ENCODE results near the gene CDAN1. TPM values are rescaled to one million over a fixed set of nuclear protein-coding genes. Genes with fewer than 3 reads are reported as not detected.

Gene CDAN1
- total RNA-seq, 1 donor from 2014 or later = 36.8 TPM

DNA sequence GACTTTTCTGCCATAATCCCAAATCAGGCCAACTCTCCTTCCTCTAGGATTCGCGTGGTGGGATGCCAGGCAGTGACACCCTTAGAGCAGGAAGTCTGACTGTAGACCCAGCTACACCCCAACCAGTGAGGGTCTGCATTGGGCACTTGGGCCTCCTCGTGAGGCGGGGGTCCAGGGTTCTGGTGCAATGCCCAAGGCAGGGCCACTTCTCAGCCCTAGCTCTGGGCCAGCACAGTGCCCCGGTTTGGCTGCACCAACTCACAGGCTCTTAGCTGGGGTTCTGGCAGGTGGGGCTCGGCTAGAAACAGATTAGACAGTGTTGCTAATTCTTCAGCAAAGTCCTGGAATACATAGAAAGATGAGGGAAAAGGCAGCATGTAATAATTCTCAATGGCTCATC lies 12.7 kb downstream of the CDAN1 start:
- H3K27ac Mint-ChIP-seq = no peak overlapping the region
- no peaks in the 10 kb centered on the region for H3K27me3 Mint-ChIP-seq (ENCODE audit: low read depth)
- H3K36me3 Mint-ChIP-seq = peaks cover 21% of the 10 kb centered on the region
- no peaks in the 10 kb centered on the region for H3K9me3 Mint-ChIP-seq
- H3K4me1 Mint-ChIP-seq = peaks cover 5% of the 10 kb centered on the region
- no peak overlapping the region for H3K4me3 Mint-ChIP-seq
- TF ChIP-seq, protein P1, sequence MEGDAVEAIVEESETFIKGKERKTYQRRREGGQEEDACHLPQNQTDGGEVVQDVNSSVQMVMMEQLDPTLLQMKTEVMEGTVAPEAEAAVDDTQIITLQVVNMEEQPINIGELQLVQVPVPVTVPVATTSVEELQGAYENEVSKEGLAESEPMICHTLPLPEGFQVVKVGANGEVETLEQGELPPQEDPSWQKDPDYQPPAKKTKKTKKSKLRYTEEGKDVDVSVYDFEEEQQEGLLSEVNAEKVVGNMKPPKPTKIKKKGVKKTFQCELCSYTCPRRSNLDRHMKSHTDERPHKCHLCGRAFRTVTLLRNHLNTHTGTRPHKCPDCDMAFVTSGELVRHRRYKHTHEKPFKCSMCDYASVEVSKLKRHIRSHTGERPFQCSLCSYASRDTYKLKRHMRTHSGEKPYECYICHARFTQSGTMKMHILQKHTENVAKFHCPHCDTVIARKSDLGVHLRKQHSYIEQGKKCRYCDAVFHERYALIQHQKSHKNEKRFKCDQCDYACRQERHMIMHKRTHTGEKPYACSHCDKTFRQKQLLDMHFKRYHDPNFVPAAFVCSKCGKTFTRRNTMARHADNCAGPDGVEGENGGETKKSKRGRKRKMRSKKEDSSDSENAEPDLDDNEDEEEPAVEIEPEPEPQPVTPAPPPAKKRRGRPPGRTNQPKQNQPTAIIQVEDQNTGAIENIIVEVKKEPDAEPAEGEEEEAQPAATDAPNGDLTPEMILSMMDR (IDR thresholded peaks at IDR 0.05; ENCODE audit: unreplicated experiment) = no peak
- DNase-seq (ENCODE audit: low spot score in 2 of 2, unreplicated experiment in 2 of 2) = no peak

DNA sequence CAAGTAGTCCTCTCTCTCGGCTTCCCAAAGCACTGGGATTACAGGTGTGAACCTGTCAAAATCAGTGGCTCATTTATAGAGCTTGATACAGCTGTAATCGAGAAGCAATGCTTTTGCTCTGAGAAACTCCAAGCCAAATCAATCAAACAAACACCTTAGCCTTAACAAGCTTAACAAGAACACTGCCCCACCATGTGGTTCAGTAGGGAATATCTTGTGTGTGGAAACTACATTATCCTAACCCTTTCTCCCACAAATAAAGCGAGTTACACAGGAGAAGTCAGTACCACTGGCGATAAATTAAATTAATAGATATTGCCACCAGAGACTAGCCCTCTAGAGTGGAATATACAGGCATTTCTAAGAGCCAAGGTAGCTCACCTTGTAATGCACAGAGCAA lies 13.9 kb downstream of the CDAN1 start:
- no peak overlapping the region for H3K4me3 Mint-ChIP-seq
- no peaks in the 10 kb centered on the region for H3K9me3 Mint-ChIP-seq
- H3K27ac Mint-ChIP-seq = peak overlapping the region; percentile 24
- no peak for DNase-seq (ENCODE audit: low spot score in 2 of 2, unreplicated experiment in 2 of 2)
- H3K36me3 Mint-ChIP-seq = peaks cover 14% of the 10 kb centered on the region
- TF ChIP-seq, protein P1 (IDR thresholded peaks at IDR 0.05; ENCODE audit: unreplicated experiment) = no peak
- peaks cover 3% of the 10 kb centered on the region for H3K4me1 Mint-ChIP-seq
- H3K27me3 Mint-ChIP-seq (ENCODE audit: low read depth) = no peaks in the 10 kb centered on the region

DNA sequence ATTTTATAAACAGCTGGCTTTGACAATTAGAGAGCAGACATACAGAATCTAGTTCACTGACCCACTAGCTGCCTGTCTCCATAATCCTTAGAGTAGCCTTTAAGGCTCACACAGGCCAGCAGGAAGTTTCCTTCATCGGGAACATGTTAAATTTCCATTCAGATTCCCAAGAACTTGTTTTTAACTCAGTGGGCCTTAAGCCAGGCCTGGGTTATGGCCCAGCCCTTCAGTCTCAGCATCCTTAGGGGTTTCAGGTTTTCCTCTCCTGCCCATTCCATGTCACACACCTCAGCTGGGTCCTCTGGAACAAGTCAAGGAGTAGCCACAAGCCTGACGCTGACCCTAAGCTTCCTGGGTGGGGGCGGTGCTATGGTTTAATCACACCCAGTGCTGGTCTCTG lies 15.0 kb downstream of the CDAN1 start:
- Mint-ChIP-seq H3K27ac (no peak overlapping the region), H3K27me3 (ENCODE audit: low read depth) (no peaks in the 10 kb centered on the region), H3K9me3 (no peaks in the 10 kb centered on the region), H3K4me3 (no peak overlapping the region), H3K4me1 (no peaks in the 10 kb centered on the region), H3K36me3 (peaks cover 14% of the 10 kb centered on the region)
- TF ChIP-seq, protein P1 (IDR thresholded peaks at IDR 0.05; ENCODE audit: unreplicated experiment) = no peak
- no peak for DNase-seq (ENCODE audit: low spot score in 2 of 2, unreplicated experiment in 2 of 2)

DNA sequence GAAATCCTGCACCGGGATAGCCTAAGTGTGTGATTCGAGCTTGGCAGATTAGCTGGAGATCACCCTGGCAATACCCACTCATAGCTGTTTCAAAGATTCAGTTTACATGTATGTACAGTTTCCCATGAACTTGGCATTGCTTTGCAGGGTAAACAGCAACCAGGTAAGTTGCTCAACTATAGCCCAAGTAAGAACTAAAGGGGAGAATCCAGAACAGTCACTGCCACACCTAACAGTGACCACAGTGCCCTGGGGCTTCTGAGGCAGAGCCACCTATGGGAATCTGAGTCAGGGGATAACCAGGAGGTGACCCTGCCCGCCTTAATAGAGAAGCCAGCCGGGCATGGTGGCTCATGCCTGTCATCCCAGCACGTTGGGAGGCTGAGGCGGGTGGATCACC lies 15.9 kb downstream of the CDAN1 start:
- Mint-ChIP-seq H3K9me3 (no peaks in the 10 kb centered on the region), H3K27ac (no peak overlapping the region), H3K4me1 (no peaks in the 10 kb centered on the region), H3K27me3 (ENCODE audit: low read depth) (no peaks in the 10 kb centered on the region), H3K36me3 (peaks cover 12% of the 10 kb centered on the region), H3K4me3 (no peak overlapping the region)
- no peak for DNase-seq (ENCODE audit: low spot score in 2 of 2, unreplicated experiment in 2 of 2)
- TF ChIP-seq, protein P1 (IDR thresholded peaks at IDR 0.05; ENCODE audit: unreplicated experiment) = no peak

DNA sequence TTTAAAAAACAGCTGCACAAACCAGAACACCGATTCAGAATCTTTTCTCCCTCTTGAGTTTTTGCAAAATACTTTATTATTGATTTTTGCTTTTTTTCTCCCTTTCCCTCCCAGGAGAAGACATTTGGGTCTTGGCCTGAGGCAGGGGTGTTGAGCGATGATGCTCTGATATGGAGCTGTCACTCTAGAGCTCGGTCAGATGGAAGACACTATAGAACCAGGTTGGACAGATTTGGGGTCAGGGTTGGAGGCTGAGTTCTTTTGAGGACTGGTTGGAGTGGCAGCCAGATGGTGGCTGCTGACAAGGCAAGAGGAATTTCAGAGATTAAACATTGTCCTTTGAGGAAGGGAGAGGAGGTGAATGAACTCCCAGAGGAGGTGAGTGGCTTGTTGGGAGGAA lies 16.9 kb downstream of the CDAN1 start:
- Mint-ChIP-seq H3K4me1 (no peaks in the 10 kb centered on the region), H3K27ac (no peak overlapping the region), H3K9me3 (no peaks in the 10 kb centered on the region), H3K36me3 (peaks cover 10% of the 10 kb centered on the region), H3K27me3 (ENCODE audit: low read depth) (no peaks in the 10 kb centered on the region), H3K4me3 (no peak overlapping the region)
- TF ChIP-seq, protein P1 (IDR thresholded peaks at IDR 0.05; ENCODE audit: unreplicated experiment) = no peak
- DNase-seq (ENCODE audit: low spot score in 2 of 2, unreplicated experiment in 2 of 2) = no peak

DNA sequence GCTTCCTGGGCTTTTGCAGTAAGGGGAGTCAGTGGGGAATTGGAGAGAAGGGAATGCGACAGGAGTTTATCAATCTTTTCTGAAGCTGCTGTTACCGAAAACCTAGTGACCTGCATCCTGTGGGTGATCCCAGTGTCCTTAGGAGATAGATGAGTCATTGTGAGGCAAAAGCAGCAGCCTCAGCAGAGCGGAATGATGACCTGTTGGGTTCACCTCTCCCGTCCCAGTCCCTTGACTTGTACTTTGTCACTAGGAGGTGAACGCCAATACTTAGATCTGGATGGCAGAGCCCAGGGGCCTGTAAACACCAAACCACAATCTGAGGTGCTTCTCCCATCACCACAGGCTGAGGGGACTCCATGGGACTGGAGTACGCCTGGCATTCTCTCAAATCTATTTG lies 17.9 kb downstream of the CDAN1 start:
- no peak for DNase-seq (ENCODE audit: low spot score in 2 of 2, unreplicated experiment in 2 of 2)
- Mint-ChIP-seq H3K27ac (no peak overlapping the region), H3K36me3 (peaks cover 6% of the 10 kb centered on the region), H3K27me3 (ENCODE audit: low read depth) (no peaks in the 10 kb centered on the region), H3K4me3 (no peak overlapping the region), H3K4me1 (no peaks in the 10 kb centered on the region), H3K9me3 (no peaks in the 10 kb centered on the region)
- TF ChIP-seq, protein P1 (IDR thresholded peaks at IDR 0.05; ENCODE audit: unreplicated experiment) = no peak
